Kidney tubule cell (primary cell): ENCODE results near the gene FBRSL1.

Experiments
- DNase-seq: peaks from one replicate; pipeline ENCODE4 v3.0.0-alpha.2; 2018; ENCODE audit warnings: low spot score

Gene FBRSL1

DNA sequence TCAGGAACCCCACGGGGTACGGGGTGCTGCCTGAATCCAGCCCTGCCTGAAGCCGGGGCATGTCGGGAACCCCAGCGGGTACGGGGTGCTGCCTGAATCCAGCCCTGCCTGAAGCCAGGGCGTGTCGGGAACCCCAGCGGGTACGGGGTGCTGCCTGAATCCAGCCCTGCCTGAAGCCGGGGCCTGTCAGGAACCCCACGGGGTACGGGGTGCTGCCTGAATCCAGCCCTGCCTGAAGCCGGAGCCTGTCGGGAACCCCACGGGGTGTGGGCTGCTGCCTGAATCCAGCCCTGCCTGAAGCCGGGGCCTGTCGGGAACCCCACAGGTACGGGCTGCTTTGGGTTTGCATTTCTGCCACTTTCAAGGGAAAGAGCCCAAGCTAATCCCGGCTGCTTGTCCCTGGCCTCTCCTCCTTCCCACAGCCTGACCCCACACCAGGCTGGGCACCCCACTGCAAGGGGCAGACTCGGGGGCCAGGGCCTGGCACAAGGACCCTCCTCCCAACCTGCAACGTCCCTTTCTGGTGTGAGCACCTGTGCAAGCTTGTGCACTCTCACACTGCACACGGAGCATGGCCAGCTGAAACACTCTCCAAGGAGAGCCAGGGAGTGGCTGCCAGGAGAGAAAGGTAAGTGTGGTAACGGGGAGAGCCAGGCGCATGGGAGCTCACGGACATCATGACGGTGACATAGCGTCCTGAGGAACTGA, 5.6 kb upstream of the FBRSL1 start:
- no peak for DNase-seq

DNA sequence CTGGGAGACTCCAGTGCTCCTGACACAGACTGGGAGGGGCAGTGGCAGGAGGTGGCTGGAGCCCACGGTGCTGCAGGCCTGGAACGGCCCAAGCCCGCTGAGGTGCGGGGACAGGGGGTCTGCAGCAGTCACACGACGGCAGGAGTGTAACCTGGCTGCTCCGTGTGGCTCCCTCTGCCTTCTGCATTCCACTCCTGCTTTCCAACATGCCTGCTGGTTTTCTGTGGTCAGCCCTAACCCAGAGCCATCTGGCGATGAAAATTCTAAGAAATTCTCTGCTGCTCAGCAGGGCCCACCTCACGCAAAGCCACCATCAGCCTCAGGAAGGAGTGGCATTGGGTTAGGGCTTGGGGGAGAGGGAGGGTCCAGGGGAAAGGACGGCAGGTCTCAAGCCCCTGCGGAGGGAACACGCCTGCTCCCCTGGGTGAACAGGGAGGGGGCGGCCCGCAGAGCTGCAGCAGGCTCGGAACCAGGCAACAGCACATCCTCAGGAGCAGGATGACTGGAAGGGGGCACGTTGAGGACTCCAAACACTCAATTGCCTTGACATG, 5.0 kb upstream of the FBRSL1 start:
- DNase-seq = no peak

DNA sequence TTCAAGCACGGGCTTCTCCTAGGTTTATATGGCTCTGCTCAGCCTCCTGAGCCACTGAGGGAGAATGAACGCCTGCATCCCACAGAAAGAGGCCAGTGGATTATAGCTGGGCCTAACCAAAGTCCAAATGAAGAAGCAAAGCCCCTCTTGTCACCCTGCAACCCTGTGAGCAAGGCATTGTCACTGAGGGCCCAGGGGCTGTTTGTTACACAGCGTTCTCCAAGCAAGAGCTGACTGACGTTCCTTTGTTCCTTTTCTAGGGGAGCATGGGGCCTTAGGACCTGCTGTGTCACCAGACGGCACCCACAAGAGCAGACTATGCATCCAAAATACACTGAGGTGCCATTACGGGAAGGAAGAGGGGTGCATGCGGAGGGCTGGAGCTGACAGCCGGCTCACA, 4.3 kb upstream of the FBRSL1 start:
- no peak for DNase-seq

DNA sequence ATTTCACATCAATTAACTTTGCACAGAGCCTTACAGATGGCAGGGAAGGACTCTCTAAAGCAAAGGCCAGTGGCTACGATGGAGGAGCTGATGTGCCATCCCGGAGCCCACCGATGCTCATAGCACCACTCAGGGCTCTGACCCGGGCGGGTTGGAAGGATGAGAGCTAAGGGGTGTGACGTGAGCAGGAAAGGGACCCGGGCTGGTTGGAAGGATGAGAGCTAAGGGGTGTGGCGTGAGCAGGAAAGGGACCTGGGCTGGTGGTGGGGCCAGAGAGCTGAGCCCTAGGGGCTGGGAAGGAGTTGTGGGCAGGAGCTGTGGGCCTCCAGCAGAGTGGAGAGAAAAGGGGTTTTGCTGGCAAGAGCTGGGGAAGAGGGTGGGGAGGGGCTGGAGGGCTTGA, 3.8 kb upstream of the FBRSL1 start:
- DNase-seq = no peak

DNA sequence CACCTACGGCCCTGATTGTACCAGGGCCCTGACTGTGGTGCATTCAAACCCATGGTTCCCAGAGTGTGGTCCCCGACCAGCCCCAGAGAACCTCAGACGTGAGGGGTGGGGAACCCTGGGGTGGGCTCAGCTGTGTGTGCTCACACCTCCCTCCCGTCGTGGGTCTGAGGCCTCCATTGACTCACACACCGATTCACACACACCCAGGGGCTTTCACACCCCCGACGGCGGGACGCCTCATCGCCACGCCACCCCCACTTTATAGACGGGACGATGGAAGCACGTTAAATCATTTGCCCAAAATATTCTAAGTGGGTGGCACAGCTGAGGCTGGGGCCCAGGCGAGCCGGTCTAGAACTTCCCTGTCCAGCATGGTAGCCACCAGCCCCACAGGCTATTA, 3.4 kb upstream of the FBRSL1 start:
- no peak for DNase-seq

DNA sequence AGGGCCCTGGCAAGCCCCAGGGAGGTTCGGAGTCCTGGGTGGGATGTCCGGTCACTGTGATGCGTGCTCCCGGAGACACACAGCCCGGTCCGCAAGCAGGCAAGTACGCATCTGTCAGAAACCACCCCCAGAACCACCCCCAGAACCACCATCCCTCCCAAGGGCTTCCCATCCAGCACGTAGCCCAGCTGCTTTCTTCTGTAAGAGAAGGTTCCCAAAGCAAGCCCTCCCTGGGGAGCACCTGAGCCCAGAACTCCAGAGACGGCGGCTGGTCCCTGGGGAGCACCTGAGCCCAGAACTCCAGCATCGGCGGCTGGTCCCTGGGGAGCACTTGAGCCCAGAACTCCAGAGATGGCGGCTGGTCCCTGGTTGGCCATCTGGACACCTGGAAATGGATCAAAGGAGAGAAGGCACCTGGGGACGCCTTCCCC, 2.6 kb upstream of the FBRSL1 start:
- no peak for DNase-seq

DNA sequence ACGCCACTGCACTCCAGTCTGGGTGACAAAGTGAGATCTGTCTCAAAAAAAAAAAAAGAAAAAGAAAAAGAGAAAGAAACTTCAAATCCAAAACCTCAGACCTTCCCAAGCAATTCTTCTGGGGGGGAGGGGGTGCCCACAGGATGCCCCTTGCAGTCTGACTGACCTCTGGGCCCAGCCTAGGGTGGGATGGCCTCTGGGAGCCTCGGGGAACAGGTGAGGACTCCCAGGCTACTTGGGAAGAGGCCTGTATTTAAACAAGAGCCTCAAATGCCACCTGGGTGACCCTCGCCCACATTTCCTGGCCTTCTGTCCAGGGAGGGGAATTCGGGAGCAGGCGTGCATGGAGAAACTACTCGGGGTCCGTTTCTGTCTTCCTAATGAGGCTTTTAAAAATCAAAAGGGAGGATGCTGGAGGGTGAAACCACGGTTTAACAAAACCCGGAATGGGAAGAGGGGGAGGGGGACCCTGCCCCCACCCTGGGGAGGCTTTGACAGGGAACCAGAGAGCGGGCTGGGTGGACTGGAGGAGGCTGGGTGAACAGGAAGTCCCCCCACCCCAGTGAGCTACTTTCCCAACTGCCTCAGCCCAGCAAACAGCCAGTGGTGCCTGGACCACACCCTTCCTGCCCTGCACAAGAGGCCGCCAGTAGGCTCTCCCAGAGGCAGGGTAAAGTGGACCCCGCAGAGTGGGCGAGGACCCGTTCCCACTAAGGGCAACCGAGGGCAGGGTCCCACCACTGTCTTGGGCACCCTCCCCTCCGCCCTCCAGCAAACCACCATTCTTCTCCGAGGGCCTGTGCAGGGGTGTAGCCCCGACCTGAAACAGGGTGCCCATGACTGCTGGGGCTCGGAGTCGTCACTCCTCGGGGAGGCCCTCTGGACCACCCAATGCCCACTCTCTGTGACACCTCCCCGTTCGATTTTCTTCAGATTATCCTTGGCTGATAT, 1.5 kb upstream of the FBRSL1 start:
- no peak for DNase-seq

DNA sequence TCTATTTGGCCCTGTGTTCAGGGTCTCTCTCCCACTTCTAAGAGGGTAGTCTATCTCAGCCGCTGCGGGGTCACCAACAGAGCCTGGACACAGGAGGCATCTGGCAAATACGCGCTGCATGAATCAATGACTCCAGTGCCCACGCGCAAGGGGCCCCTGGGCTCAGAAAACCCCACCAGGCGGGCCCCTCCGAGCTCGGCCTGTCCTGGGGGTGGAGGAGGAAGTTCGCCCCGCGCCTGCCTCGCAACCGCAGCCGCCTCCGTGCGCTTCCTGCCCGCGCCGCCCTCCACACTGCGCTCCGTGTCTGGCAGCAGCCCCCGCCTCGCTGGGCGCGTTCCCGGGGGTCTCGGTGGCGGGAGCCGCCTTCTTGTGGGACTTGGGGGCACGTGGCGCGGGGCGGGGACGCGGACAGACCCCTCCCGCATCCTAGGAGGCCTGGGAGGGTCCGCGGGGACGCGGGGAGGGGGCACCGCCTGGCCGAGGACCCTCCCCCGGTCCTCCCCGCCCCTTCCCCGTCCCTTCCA, 811 bp upstream of the FBRSL1 start:
- DNase-seq = no peak

DNA sequence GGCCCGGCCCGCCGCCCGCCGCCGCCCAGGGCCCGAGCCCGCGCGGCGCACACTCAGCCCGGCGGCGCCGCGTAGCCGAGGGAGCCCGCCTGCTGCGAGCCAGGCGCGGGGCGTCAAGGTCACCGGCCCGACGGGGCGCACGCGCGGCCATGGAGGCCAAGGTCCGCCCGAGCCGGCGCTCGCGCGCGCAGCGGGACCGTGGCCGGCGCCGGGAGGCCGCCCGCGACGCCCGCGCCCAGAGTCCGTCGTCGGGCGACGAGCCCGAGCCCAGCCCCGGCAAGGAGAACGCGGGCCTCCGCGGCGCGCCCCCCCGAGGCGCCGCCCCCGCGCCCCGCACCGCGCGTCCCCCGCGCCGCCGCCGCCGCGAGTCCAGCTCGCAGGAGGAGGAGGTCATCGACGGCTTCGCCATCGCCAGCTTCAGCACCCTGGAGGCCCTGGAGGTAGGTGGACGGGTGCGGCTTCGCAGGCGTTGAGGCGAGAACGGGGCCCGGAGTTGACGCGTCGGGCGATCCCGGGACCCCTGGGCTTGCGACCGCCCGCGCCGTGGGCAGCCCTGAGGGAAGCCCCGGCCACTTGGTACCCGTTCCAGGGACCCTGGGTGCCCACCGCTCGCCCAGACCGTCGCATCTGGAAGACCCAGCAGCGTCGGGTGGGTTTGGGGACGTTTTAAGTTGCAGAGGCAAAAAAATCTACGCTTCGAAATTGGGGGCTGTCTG, 629 bp downstream of the FBRSL1 start:
- peak; percentile 33 for DNase-seq

DNA sequence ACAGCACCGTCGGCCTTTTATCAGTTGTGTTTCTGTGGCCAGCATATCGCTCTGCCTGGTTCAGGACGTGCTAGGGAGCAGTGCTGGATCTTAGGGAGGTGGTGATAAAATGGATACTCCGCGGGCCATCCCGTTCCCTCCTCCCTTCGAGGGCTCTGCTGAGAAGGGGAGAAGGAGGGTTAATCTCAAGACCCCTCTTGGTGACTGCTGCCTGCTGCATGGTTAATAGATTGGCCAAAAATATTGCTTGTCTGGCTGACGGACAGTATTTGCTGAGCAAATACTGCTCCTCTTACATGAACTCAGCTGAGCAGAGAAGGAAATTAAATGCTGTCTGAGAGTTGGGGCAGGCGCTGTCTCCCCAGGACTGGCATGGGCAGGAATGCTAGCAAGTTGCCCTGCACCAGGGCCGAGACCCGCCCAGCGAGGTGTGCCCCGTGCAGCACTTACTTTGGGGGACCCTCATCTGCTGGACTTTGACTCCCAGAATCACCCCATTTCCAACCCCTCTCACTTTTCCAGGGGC, 1.2 kb downstream of the FBRSL1 start:
- DNase-seq = no peak

DNA sequence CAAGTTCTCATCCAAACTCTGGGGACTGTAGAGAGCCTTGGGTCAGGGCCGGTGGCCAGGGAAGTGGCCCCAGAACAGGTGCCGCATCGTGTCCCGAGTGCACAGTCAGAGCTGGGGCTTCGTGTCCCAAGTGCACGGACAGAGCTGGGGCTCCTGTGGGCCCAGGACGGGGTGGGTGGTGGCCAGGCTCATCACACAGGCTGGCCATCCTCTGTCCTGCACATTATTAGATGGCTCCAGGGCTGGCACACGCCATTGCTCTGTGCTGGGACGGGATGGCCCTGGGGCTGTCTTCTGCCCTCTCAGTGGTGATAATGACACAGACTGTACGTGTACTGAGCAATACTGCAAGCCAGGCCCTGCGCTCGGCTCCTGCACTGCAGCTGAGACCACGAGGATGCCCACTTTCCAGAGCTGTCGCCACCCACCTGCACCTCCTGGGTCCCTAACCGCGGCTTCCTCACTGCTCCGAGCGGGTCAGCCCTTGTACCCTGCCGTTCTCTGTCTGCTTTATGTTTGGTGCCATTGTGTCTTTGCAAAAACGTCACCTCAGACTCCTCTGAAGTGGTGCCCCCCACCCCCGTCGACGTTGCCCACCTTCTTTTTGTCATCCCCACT, 1.9 kb downstream of the FBRSL1 start:
- no peak for DNase-seq

DNA sequence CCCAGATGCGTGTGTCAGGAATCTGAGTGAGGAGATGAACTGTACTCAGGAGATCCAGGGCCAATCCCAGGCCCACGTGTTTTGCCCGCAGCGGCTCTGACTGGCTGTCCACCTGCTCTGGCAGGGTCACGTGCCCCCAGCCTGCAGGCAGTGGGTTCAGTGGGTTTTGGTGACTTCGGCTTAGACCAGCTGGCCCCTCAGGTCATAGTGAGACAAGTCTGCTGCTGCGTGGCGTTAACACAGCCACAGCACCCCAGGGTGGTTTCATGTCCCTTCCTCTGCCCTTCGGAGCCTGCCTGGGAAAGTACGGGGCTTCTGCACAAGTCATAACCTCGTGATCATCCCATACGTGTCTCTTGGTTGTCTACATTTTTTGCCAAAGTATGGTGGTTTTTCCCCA, 2.6 kb downstream of the FBRSL1 start:
- peak; percentile 42 for DNase-seq

DNA sequence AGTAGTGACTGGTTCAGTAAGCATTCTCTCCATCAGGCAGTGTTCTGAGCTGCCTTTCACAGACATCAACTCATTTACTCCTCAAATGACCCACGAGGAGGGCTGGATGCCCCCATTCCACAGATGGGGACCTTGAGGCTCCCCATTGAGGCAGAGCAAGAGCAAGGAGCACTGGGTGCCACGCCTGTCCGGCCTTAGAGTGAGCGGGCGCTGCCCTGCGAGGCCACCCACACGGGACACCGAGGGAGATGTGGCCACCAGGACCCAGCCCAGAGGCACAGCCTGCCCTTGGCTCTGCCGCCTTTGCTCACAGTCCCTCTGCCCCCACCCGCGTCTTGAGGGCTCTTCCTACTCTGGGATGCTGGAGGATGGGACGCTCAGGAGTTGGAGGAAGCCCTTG, 3.0 kb downstream of the FBRSL1 start:
- peak; percentile 45 for DNase-seq

DNA sequence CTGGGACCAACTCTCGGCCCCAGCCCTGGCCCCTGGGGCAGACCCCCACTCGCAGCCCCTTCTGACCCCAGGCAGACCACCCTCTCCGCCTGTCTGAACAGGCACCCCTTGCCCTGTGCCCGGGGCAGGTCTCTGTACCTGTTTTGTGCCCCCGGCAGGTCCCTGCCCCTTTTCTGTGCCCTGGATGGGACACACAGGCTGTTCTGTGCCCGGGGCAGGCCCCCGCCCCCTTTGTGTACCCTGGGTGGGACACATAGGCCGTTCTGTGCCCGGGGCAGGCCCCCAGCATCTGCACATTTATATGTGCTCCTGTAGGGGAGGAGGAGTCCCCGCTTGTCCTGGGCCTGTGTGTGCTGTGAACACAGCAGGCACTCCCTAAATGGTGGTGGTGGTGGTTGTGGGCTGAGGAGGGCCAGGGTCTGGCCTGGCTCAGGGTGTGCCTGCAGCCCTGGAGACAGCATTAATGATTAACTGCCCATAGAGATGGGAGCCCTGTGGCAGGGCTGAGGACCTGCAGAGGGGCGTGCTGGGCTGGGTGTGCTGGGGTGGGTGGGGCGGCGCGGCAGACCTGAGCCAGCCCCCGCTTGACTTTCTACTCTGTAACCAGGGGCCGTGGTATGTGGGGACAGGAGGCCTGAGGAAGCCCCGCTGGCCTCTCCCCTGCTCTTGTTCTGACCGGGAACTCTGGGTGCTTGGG, 3.7 kb downstream of the FBRSL1 start:
- DNase-seq = peak; percentile 33

DNA sequence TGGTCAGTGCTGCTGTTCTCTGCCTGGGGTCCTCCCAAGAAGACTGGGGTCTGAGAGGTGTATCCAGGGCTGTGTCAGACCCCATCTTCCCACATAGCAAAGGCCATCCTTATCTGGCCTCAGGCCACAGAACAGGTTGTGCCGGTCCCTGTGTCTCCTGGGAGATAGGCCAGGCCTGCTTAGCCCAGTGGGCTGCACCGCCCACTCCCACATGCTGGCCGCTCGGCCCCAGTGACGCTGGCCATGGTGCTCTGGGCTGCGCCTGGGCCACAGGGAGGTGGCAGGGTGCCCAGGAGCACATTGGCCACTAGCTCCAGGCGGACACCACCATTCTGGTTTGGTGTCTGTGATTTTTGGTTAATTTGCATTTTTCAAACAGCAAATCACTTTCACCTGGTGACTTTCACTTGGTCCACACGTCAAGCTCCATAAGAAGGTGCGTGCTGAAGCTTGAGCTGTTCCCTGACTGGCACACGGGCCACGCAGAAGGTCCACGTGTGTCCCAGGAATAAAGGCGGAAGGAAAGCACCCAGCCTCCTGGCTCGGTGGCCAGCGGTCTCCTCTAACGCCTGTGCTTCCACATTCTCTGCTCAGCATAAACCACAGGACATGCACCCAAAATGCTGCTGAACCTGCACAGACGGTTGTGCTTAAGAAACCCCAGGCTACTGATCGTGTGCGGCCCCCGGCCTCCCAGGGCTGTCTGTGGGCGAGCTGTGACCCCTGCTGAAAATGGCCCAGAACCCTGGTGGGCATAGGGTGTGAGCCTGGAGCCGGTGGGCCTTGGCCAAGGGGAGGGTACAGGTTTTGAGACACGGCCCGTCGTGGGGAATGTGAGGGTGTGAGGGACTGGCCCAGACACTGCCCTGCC, 4.6 kb downstream of the FBRSL1 start:
- no peak for DNase-seq

DNA sequence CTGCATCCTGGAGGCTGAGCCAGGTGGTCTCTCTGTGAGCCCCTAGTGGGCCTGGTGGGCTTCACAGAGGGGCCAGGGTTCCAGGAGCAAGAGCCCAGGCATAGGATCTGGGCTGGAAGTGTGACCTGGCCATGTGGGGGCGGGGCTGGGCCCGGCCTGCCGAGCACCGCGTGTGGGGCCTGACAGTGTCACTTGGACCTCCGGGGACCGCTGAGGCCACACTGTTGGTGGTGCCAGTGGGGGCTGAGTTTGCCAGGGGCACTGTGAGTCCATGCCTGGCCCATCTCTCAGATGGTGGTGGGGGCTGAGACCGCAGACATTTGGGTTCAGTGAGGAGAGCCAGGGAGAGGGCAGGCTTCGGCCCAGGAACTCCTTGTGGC, 5.2 kb downstream of the FBRSL1 start:
- no peak for DNase-seq

DNA sequence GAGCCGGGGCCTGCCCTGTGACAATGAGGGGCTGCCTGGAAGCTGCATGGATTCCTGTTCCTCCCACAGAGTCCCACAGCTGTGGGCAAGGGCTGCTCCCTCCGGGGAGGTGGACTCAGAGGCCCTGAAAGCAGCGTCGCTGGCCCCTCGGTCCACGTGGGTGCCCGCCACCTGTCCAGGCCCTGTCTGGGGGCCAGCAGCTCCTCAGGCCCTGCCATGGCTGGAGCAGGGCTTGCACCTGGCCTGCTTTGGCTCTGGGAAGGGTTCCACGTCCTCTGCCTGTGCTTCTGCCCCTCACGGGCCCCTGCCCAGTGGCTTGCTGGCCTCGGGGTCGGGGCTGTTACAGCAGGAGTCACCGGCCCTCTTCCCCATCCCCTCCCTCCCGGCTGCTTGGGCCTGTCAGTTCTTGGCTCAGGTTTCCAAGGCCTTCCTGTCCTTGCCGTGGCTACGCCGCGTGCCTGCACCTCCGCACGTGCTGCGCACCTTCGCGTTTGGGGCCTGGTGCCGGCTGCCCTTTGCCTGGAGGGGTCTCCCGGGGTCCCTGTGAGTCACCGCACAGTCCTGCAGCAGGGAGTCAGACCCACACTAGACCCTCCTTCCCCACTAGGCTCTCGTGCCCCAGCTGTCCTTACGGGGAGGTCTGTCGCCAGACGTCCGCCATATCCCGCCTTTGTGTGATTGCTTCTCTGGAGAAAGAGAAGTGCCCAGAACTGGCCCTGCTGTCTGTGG, 5.8 kb downstream of the FBRSL1 start:
- DNase-seq = no peak

DNA sequence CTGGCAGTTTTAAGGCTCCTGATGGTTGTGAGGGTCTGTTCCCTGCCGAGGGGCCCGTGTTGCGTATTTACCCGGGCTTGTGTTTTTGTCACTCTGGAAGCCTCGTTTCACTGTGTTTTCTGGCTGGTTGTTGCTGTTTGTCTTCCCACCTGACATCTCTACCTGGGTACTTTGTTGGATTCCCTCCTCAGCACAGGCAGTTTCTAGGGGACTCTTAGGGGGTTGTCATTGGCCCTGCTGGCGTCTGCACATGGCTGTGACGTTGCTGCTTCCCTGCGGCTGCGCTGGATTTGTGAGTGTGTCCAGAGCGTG, 6.4 kb downstream of the FBRSL1 start:
- DNase-seq = no peak

DNA sequence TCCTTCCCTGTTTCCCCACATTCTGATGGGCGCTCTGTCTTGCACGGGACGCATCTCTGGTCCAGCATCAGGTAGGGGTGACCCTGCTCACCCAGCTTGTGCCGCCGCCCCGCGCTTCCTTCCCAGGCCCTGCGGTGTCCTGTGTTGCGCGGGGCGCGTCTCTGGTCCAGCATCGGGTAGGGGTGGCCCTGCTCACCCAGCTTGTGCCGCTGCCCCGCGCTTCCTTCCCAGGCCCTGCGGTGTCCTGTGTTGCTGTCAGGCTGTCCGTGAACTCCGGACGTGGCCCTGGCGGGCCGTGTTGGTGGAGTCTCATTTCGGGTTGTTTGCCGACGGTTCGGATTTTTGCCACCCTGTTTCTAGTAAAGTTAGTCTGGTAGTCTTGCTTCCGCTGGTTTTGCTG, 6.8 kb downstream of the FBRSL1 start:
- no peak for DNase-seq
